ENCODE measurements around the gene SLC12A8.

DNA sequence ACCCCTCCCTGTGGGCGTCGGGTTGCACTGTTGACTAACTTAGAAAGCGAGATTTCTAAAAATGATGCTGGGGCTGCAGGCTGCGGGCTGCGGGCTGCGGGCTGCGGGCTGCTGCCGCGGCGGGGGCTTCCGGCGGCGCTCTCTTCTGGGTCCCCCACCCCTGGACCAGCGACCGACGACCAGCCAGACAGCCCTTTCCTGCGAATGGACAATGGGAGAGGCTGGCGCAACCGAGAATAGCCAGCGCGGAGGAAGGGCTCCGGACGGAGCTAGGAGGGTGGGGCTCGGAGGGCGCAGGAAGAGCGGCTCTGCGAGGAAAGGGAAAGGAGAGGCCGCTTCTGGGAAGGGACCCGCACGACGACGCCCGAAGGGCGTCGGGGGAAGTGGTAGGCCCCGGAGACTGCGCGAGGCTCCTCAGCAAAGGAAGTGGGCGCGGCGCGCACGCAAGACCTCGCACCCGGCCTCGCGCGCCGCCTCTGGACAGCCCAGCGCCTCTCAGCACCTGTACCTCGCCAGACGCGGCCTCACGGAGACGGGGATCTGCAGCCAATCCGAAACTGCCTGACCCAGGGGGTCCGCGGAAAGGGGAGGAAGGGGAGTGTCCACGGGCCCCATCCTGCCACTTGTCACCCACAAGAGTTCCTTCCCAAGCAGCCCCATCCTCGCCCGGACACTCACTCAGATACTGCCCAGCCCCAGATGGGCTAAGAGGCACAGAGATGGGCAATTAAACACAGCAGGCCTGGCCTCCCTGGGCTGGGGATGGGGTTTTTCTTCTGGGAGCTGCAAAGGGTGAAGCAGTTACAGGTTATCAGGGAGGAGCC, 70.7 kb downstream of the SLC12A8 start:
- TF ChIP-seq, protein P1, sequence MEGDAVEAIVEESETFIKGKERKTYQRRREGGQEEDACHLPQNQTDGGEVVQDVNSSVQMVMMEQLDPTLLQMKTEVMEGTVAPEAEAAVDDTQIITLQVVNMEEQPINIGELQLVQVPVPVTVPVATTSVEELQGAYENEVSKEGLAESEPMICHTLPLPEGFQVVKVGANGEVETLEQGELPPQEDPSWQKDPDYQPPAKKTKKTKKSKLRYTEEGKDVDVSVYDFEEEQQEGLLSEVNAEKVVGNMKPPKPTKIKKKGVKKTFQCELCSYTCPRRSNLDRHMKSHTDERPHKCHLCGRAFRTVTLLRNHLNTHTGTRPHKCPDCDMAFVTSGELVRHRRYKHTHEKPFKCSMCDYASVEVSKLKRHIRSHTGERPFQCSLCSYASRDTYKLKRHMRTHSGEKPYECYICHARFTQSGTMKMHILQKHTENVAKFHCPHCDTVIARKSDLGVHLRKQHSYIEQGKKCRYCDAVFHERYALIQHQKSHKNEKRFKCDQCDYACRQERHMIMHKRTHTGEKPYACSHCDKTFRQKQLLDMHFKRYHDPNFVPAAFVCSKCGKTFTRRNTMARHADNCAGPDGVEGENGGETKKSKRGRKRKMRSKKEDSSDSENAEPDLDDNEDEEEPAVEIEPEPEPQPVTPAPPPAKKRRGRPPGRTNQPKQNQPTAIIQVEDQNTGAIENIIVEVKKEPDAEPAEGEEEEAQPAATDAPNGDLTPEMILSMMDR (conservative IDR thresholded peaks at IDR 0.05) = no peak
- no peak for TF ChIP-seq EZH2 (IDR thresholded peaks at IDR 0.05; ENCODE audit: low read depth)

Measured in PC-9 (cell line).